Activated naive CD4-positive, alpha-beta T cell treated with anti-CD3 and anti-CD28 coated beads for 36 hours (primary cell): Measurements from ENCODE around the gene TMEM201. TPM values are rescaled to one million over a fixed set of nuclear protein-coding genes. Genes with fewer than 3 reads are reported as not detected.

ENCODE experiments used
- CTCF ChIA-PET: fragments of 350-600 bp; sonication (Branson Sonifier 250); formaldehyde crosslinking; loops from one replicate; lab custom pipeline; 2021; ENCODE audit warnings: antibody characterized with exemption; lab: Charles Lee
- DNase-seq: peaks from one replicate; pipeline ENCODE4 v3.0.0-alpha.2; 2020
- H3K27ac Mint-ChIP-seq: one replicate; pipeline ENCODE4 v1.8.0; 2021; ENCODE audit warnings: mild to moderate bottlenecking, mixed read lengths
- H3K27me3 Mint-ChIP-seq: one replicate; pipeline ENCODE4 v1.8.0; 2021; ENCODE audit warnings: low read depth, mixed read lengths
- H3K36me3 Mint-ChIP-seq: one replicate; pipeline ENCODE4 v1.8.0; 2021; ENCODE audit warnings: low read depth, mixed read lengths
- H3K4me1 Mint-ChIP-seq: one replicate; pipeline ENCODE4 v1.8.0; 2021; ENCODE audit warnings: low read depth, mixed read lengths
- H3K4me3 Mint-ChIP-seq: one replicate; pipeline ENCODE4 v1.8.0; 2021; ENCODE audit warnings: mild to moderate bottlenecking, moderate library complexity, mixed read lengths
- H3K9me3 Mint-ChIP-seq: one replicate; pipeline ENCODE4 v1.8.0; 2021; ENCODE audit warnings: mixed read lengths
- intact Hi-C: fragments of 100-400 bp; cut with micrococcal nuclease; formaldehyde crosslinking; loops from one replicate; pipeline ENCODE4 v1.15.1; 2023
- total RNA-seq, 2 experiments: library from RNA; stranded (reverse); gene quantifications; one replicate each; pipeline ENCODE4 v1.2.3, GENCODE V29; 2021

Gene TMEM201
- total RNA-seq = 1 to 10 TPM; 9.1 to 9.8 TPM

- Mint-ChIP-seq H3K27ac (no peak within 1 kb of the TSS), H3K27me3 (no peaks in the 10 kb centered on the region)
- intact Hi-C loops = loop anchor here (1.0 to 5.0 kb wide), 8 partner anchors 51 to 324 kb away; partner anchors contain the start of genes CTNNBIP1 and SLC25A33
These were observed at the start of gene TMEM201 for GRCh38 chr1:9588551-9589143. TSS of gene TMEM201 (plus strand) at chr1:9588911. CDS start at chr1:9588931, 20 bp downstream.

GRCh38 chr1:9539165-9539828 is 49.4 kb upstream of the TMEM201 start, which contains the start of gene SLC25A33:
TSS of gene SLC25A33 (plus strand) at chr1:9539465. CDS start at chr1:9539692, 227 bp downstream.
- H3K27me3 Mint-ChIP-seq = no peaks in the 10 kb centered on the region
- H3K27ac Mint-ChIP-seq = peak within 1 kb of the TSS; percentile 74
- H3K4me1 Mint-ChIP-seq = peaks cover 32% of the 10 kb centered on the region
- intact Hi-C loops = loop anchor here (1.0 to 5.0 kb wide), 3 partner anchors 44 to 110 kb away; partner anchors contain the start of gene TMEM201
- DNase-seq = peak; percentile 99
- H3K4me3 Mint-ChIP-seq = peak within 1 kb of the TSS; percentile 92
- peaks cover 7% of the 10 kb centered on the region for H3K36me3 Mint-ChIP-seq
- CTCF ChIA-PET = no interaction called here
- H3K9me3 Mint-ChIP-seq = no peaks in the 10 kb centered on the region

More at GRCh38 chr1:9588551-9589143, at the start of gene TMEM201:
- no peaks in the 10 kb centered on the region for H3K9me3 Mint-ChIP-seq
- peak within 1 kb of the TSS; percentile 78 for H3K4me3 Mint-ChIP-seq
- DNase-seq = peak; percentile 92
- H3K36me3 Mint-ChIP-seq = peaks cover 2% of the 10 kb centered on the region
- H3K4me1 Mint-ChIP-seq = peaks cover 38% of the 10 kb centered on the region
- CTCF ChIA-PET = interaction anchor here (0.6 to 1.2 kb wide), 7 partner anchors 9 to 322 kb away, joined by 3 to 4 read pairs (median 4); partner anchors contain the start of gene CTNNBIP1

GRCh38 chr1:9539829-9540550 is 48.7 kb upstream of the TMEM201 start:
- intact Hi-C loops = loop anchor here (1.0 to 5.0 kb wide), 3 partner anchors 45 to 111 kb away; partner anchors contain the start of gene TMEM201
- DNase-seq = peak; percentile 44
- CTCF ChIA-PET = interaction anchor here (1.2 kb wide), 1 partner anchor 77 kb away, joined by 3 read pairs; no protein-coding TSS in a partner anchor
- H3K4me3 Mint-ChIP-seq = peak overlapping the region; percentile 92
- H3K4me1 Mint-ChIP-seq = peaks cover 34% of the 10 kb centered on the region
- H3K27ac Mint-ChIP-seq = peak overlapping the region; percentile 56
- no peaks in the 10 kb centered on the region for H3K27me3 Mint-ChIP-seq
- no peaks in the 10 kb centered on the region for H3K9me3 Mint-ChIP-seq
- peaks cover 9% of the 10 kb centered on the region for H3K36me3 Mint-ChIP-seq

- Mint-ChIP-seq H3K27ac (no peak overlapping the region), H3K9me3 (no peaks in the 10 kb centered on the region), H3K4me3 (no peak overlapping the region), H3K36me3 (peaks cover 10% of the 10 kb centered on the region), H3K4me1 (peaks cover 39% of the 10 kb centered on the region), H3K27me3 (no peaks in the 10 kb centered on the region)
- DNase-seq = no peak
- intact Hi-C loops = no loop called here
- CTCF ChIA-PET = no interaction called here
These were observed 46.3 kb upstream of the TMEM201 start for GRCh38 chr1:9542430-9542829.

GRCh38 chr1:9544926-9545325 is 43.8 kb upstream of the TMEM201 start:
- CTCF ChIA-PET = interaction anchor here (0.7 to 1.6 kb wide), 2 partner anchors 52 to 54 kb away, joined by 3 to 5 read pairs; no protein-coding TSS in a partner anchor
- DNase-seq = no peak
- Mint-ChIP-seq H3K27me3 (no peaks in the 10 kb centered on the region), H3K27ac (no peak overlapping the region), H3K36me3 (peaks cover 18% of the 10 kb centered on the region), H3K4me3 (no peak overlapping the region), H3K9me3 (no peaks in the 10 kb centered on the region), H3K4me1 (peaks cover 32% of the 10 kb centered on the region)
- intact Hi-C loops = no loop called here

- Mint-ChIP-seq H3K9me3 (no peaks in the 10 kb centered on the region), H3K27me3 (no peaks in the 10 kb centered on the region), H3K36me3 (peaks cover 16% of the 10 kb centered on the region), H3K4me3 (no peak overlapping the region), H3K4me1 (peaks cover 9% of the 10 kb centered on the region), H3K27ac (no peak overlapping the region)
- intact Hi-C loops = no loop called here
- CTCF ChIA-PET = no interaction called here
- no peak for DNase-seq
These were observed 38.7 kb upstream of the TMEM201 start for GRCh38 chr1:9549955-9550546.

- CTCF ChIA-PET = no interaction called here
- no peak for DNase-seq
- Mint-ChIP-seq H3K4me3 (no peak overlapping the region), H3K4me1 (peaks cover 11% of the 10 kb centered on the region), H3K36me3 (peaks cover 31% of the 10 kb centered on the region), H3K27me3 (no peaks in the 10 kb centered on the region), H3K9me3 (no peaks in the 10 kb centered on the region), H3K27ac (no peak overlapping the region)
- intact Hi-C loops = no loop called here
These were observed 36.7 kb upstream of the TMEM201 start for GRCh38 chr1:9551984-9552383.

- CTCF ChIA-PET = interaction anchor here (0.7 to 1.9 kb wide), 3 partner anchors 58 to 166 kb away, joined by 3 to 4 read pairs (median 3); no protein-coding TSS in a partner anchor
- DNase-seq = no peak
- Mint-ChIP-seq H3K4me3 (no peak overlapping the region), H3K4me1 (peaks cover 21% of the 10 kb centered on the region), H3K27ac (no peak overlapping the region), H3K9me3 (no peaks in the 10 kb centered on the region), H3K36me3 (peaks cover 29% of the 10 kb centered on the region), H3K27me3 (no peaks in the 10 kb centered on the region)
- intact Hi-C loops = no loop called here
These were observed 35.0 kb upstream of the TMEM201 start for GRCh38 chr1:9553736-9554144.

- CTCF ChIA-PET = no interaction called here
- Mint-ChIP-seq H3K4me1 (peaks cover 29% of the 10 kb centered on the region), H3K9me3 (no peaks in the 10 kb centered on the region), H3K4me3 (no peak overlapping the region), H3K27ac (no peak overlapping the region), H3K27me3 (no peaks in the 10 kb centered on the region), H3K36me3 (peaks cover 23% of the 10 kb centered on the region)
- intact Hi-C loops = no loop called here
- no peak for DNase-seq
These were observed 32.8 kb upstream of the TMEM201 start for GRCh38 chr1:9555942-9556341.

- peaks cover 29% of the 10 kb centered on the region for H3K4me1 Mint-ChIP-seq
- H3K36me3 Mint-ChIP-seq = peaks cover 24% of the 10 kb centered on the region
These were observed 31.1 kb upstream of the TMEM201 start for GRCh38 chr1:9557624-9558023.

GRCh38 chr1:9558271-9558945 is 30.3 kb upstream of the TMEM201 start:
- H3K27me3 Mint-ChIP-seq = no peaks in the 10 kb centered on the region
- peaks cover 29% of the 10 kb centered on the region for H3K4me1 Mint-ChIP-seq
- no peak overlapping the region for H3K27ac Mint-ChIP-seq
- CTCF ChIA-PET = interaction anchor here (1.1 kb wide), 1 partner anchor 62 kb away, joined by 3 read pairs; no protein-coding TSS in a partner anchor
- no peaks in the 10 kb centered on the region for H3K9me3 Mint-ChIP-seq
- no peak overlapping the region for H3K4me3 Mint-ChIP-seq
- intact Hi-C loops = no loop called here
- no peak for DNase-seq
- peaks cover 24% of the 10 kb centered on the region for H3K36me3 Mint-ChIP-seq

More at GRCh38 chr1:9557624-9558023, 31.1 kb upstream of the TMEM201 start:
- CTCF ChIA-PET = interaction anchor here (0.6 kb wide), 1 partner anchor 190 kb away, joined by 3 read pairs; no protein-coding TSS in a partner anchor
- Mint-ChIP-seq H3K27me3 (no peaks in the 10 kb centered on the region), H3K4me3 (no peak overlapping the region), H3K27ac (no peak overlapping the region), H3K9me3 (no peaks in the 10 kb centered on the region)
- no peak for DNase-seq
- intact Hi-C loops = no loop called here
